ENCODE data around the gene SDK1. TPM values are rescaled to one million over a fixed set of nuclear protein-coding genes. Genes with fewer than 3 reads are reported as not detected.
A peak's percentile ranks its signal among the peaks of the same experiment; 100 is the strongest.

The SDK1 gene
- total and polyA plus RNA-seq, 4 donors: 10.4 to 11.6 (median 11.0) TPM

- no peak for DNase-seq (ENCODE audit: low read depth in 4 of 6, low spot score in 6 of 6)
- Histone ChIP-seq H3K36me3 (ENCODE audit: control insufficient read depth, insufficient read depth, low read length) (no peaks in the 10 kb centered on the region), H3K27ac (ENCODE audit: low read depth, low read length) (no peak overlapping the region), H3K9me3 (ENCODE audit: control insufficient read depth, insufficient read depth, low read length) (no peaks in the 10 kb centered on the region), H3K4me3 (ENCODE audit: low read depth, low read length) (no peak overlapping the region), H3K4me1 (ENCODE audit: control insufficient read depth, insufficient read depth, low read length) (no peaks in the 10 kb centered on the region), H3K27me3 (ENCODE audit: control insufficient read depth, insufficient read depth, low read length) (no peaks in the 10 kb centered on the region)
- WGBS (ENCODE audit: insufficient coverage): no CpG with 5 or more reads among the region's 1 CpG
Measured at GRCh38 chr7:3533040-3533439, 232.0 kb downstream of the SDK1 start.

GRCh38 chr7:3537210-3537875, 236.3 kb downstream of the SDK1 start:
- no peaks in the 10 kb centered on the region for H3K36me3 ChIP-seq (ENCODE audit: control insufficient read depth, insufficient read depth, low read length)
- no peaks in the 10 kb centered on the region for H3K4me1 ChIP-seq (ENCODE audit: control insufficient read depth, insufficient read depth, low read length)
- H3K9me3 ChIP-seq (ENCODE audit: control insufficient read depth, insufficient read depth, low read length): no peaks in the 10 kb centered on the region
- no peak overlapping the region for H3K27ac ChIP-seq (ENCODE audit: low read depth, low read length)
- no peak overlapping the region for H3K4me3 ChIP-seq (ENCODE audit: low read depth, low read length)
- 90% methylated on average over 3 of the region's 6 CpGs for WGBS (ENCODE audit: insufficient coverage)
- no peaks in the 10 kb centered on the region for H3K27me3 ChIP-seq (ENCODE audit: control insufficient read depth, insufficient read depth, low read length)
- DNase-seq (ENCODE audit: low read depth in 4 of 6, low spot score in 6 of 6): no peak

- Histone ChIP-seq H3K4me3 (ENCODE audit: low read depth, low read length) (no peak overlapping the region), H3K4me1 (ENCODE audit: control insufficient read depth, insufficient read depth, low read length) (no peaks in the 10 kb centered on the region), H3K27ac (ENCODE audit: low read depth, low read length) (no peak overlapping the region), H3K27me3 (ENCODE audit: control insufficient read depth, insufficient read depth, low read length) (no peaks in the 10 kb centered on the region), H3K9me3 (ENCODE audit: control insufficient read depth, insufficient read depth, low read length) (no peaks in the 10 kb centered on the region), H3K36me3 (ENCODE audit: control insufficient read depth, insufficient read depth, low read length) (no peaks in the 10 kb centered on the region)
- no peak for DNase-seq (ENCODE audit: low read depth in 4 of 6, low spot score in 6 of 6)
- no CpG with 5 or more reads among the region's 3 CpGs for WGBS (ENCODE audit: insufficient coverage)
Measured at GRCh38 chr7:3538041-3538440, 237.0 kb downstream of the SDK1 start.

GRCh38 chr7:3540456-3541220, 239.6 kb downstream of the SDK1 start:
- Histone ChIP-seq H3K27me3 (ENCODE audit: control insufficient read depth, insufficient read depth, low read length) (no peaks in the 10 kb centered on the region), H3K9me3 (ENCODE audit: control insufficient read depth, insufficient read depth, low read length) (no peaks in the 10 kb centered on the region), H3K36me3 (ENCODE audit: control insufficient read depth, insufficient read depth, low read length) (no peaks in the 10 kb centered on the region), H3K4me3 (ENCODE audit: low read depth, low read length) (no peak overlapping the region), H3K27ac (ENCODE audit: low read depth, low read length) (no peak overlapping the region), H3K4me1 (ENCODE audit: control insufficient read depth, insufficient read depth, low read length) (no peaks in the 10 kb centered on the region)
- no CpG with 5 or more reads among the region's 5 CpGs for WGBS (ENCODE audit: insufficient coverage)
- DNase-seq (ENCODE audit: low read depth in 4 of 6, low spot score in 6 of 6): peak in 1 of 6 donors; percentile 76

- no peak overlapping the region for H3K27ac ChIP-seq (ENCODE audit: low read depth, low read length)
- H3K27me3 ChIP-seq (ENCODE audit: control insufficient read depth, insufficient read depth, low read length): no peaks in the 10 kb centered on the region
- H3K36me3 ChIP-seq (ENCODE audit: control insufficient read depth, insufficient read depth, low read length): no peaks in the 10 kb centered on the region
- no peaks in the 10 kb centered on the region for H3K9me3 ChIP-seq (ENCODE audit: control insufficient read depth, insufficient read depth, low read length)
- DNase-seq (ENCODE audit: low read depth in 4 of 6, low spot score in 6 of 6): peak in 1 of 6 donors; percentile 42
- WGBS (ENCODE audit: insufficient coverage): 83% methylated on average over 4 of the region's 5 CpGs
- no peak overlapping the region for H3K4me3 ChIP-seq (ENCODE audit: low read depth, low read length)
- H3K4me1 ChIP-seq (ENCODE audit: control insufficient read depth, insufficient read depth, low read length): no peaks in the 10 kb centered on the region
Measured at GRCh38 chr7:3544202-3544601, 243.2 kb downstream of the SDK1 start.

GRCh38 chr7:3548815-3549214, 247.8 kb downstream of the SDK1 start:
- no peak overlapping the region for H3K27ac ChIP-seq (ENCODE audit: low read depth, low read length)
- no peaks in the 10 kb centered on the region for H3K27me3 ChIP-seq (ENCODE audit: control insufficient read depth, insufficient read depth, low read length)
- no peaks in the 10 kb centered on the region for H3K36me3 ChIP-seq (ENCODE audit: control insufficient read depth, insufficient read depth, low read length)
- H3K4me1 ChIP-seq (ENCODE audit: control insufficient read depth, insufficient read depth, low read length): no peaks in the 10 kb centered on the region
- DNase-seq (ENCODE audit: low read depth in 4 of 6, low spot score in 6 of 6): peak in 1 of 6 donors; percentile 15
- no peaks in the 10 kb centered on the region for H3K9me3 ChIP-seq (ENCODE audit: control insufficient read depth, insufficient read depth, low read length)
- WGBS (ENCODE audit: insufficient coverage): 40% methylated on average over 1 of the region's 4 CpGs
- no peak overlapping the region for H3K4me3 ChIP-seq (ENCODE audit: low read depth, low read length)

- Histone ChIP-seq H3K4me1 (ENCODE audit: control insufficient read depth, insufficient read depth, low read length) (no peaks in the 10 kb centered on the region), H3K36me3 (ENCODE audit: control insufficient read depth, insufficient read depth, low read length) (no peaks in the 10 kb centered on the region), H3K27ac (ENCODE audit: low read depth, low read length) (no peak overlapping the region), H3K9me3 (ENCODE audit: control insufficient read depth, insufficient read depth, low read length) (no peaks in the 10 kb centered on the region), H3K27me3 (ENCODE audit: control insufficient read depth, insufficient read depth, low read length) (no peaks in the 10 kb centered on the region), H3K4me3 (ENCODE audit: low read depth, low read length) (no peak overlapping the region)
- no peak for DNase-seq (ENCODE audit: low read depth in 4 of 6, low spot score in 6 of 6)
- WGBS (ENCODE audit: insufficient coverage): 60% methylated on average over 1 of the region's 2 CpGs
Measured at GRCh38 chr7:3549601-3550000, 248.5 kb downstream of the SDK1 start.

GRCh38 chr7:3551536-3551935, 250.5 kb downstream of the SDK1 start:
- DNase-seq (ENCODE audit: low read depth in 4 of 6, low spot score in 6 of 6): no peak
- no peaks in the 10 kb centered on the region for H3K36me3 ChIP-seq (ENCODE audit: control insufficient read depth, insufficient read depth, low read length)
- 86% methylated on average over 5 of the region's 6 CpGs for WGBS (ENCODE audit: insufficient coverage)
- H3K27me3 ChIP-seq (ENCODE audit: control insufficient read depth, insufficient read depth, low read length): no peaks in the 10 kb centered on the region
- peaks cover 3% of the 10 kb centered on the region for H3K9me3 ChIP-seq (ENCODE audit: control insufficient read depth, insufficient read depth, low read length)
- H3K27ac ChIP-seq (ENCODE audit: low read depth, low read length): no peak overlapping the region
- H3K4me1 ChIP-seq (ENCODE audit: control insufficient read depth, insufficient read depth, low read length): no peaks in the 10 kb centered on the region
- H3K4me3 ChIP-seq (ENCODE audit: low read depth, low read length): no peak overlapping the region

GRCh38 chr7:3552499-3552898, 251.4 kb downstream of the SDK1 start:
- peaks cover 3% of the 10 kb centered on the region for H3K9me3 ChIP-seq (ENCODE audit: control insufficient read depth, insufficient read depth, low read length)
- no peaks in the 10 kb centered on the region for H3K36me3 ChIP-seq (ENCODE audit: control insufficient read depth, insufficient read depth, low read length)
- no peak overlapping the region for H3K4me3 ChIP-seq (ENCODE audit: low read depth, low read length)
- no peaks in the 10 kb centered on the region for H3K27me3 ChIP-seq (ENCODE audit: control insufficient read depth, insufficient read depth, low read length)
- no peaks in the 10 kb centered on the region for H3K4me1 ChIP-seq (ENCODE audit: control insufficient read depth, insufficient read depth, low read length)
- no peak overlapping the region for H3K27ac ChIP-seq (ENCODE audit: low read depth, low read length)
- 75% methylated on average over 1 of the region's 1 CpG for WGBS (ENCODE audit: insufficient coverage)
- DNase-seq (ENCODE audit: low read depth in 4 of 6, low spot score in 6 of 6): no peak

GRCh38 chr7:3558400-3558799, 257.3 kb downstream of the SDK1 start:
- Histone ChIP-seq H3K27ac (ENCODE audit: low read depth, low read length) (no peak overlapping the region), H3K36me3 (ENCODE audit: control insufficient read depth, insufficient read depth, low read length) (no peaks in the 10 kb centered on the region), H3K27me3 (ENCODE audit: control insufficient read depth, insufficient read depth, low read length) (no peaks in the 10 kb centered on the region), H3K4me1 (ENCODE audit: control insufficient read depth, insufficient read depth, low read length) (no peaks in the 10 kb centered on the region), H3K9me3 (ENCODE audit: control insufficient read depth, insufficient read depth, low read length) (peaks cover 3% of the 10 kb centered on the region), H3K4me3 (ENCODE audit: low read depth, low read length) (no peak overlapping the region)
- DNase-seq (ENCODE audit: low read depth in 4 of 6, low spot score in 6 of 6): peak in 1 of 6 donors; percentile 23
- WGBS (ENCODE audit: insufficient coverage): no CpG with 5 or more reads among the region's 2 CpGs

Measured in spinal cord (tissue), 10 donors.